GM18511 (cell line): ENCODE measurements around the gene ISOC2.
A peak's percentile ranks its signal among the peaks of the same experiment; 100 is the strongest.
"Not testable (repeated sequence)": the region's sequence is repeated elsewhere in the genome, so short reads cannot be mapped to it uniquely, and the experiment has no call there.

Source experiments
- ATAC-seq: cut with Tn5 transposase; IDR thresholded peaks from one replicate; pipeline ENCODE4 v1.9.1; 2021; ENCODE audit warnings: mild to moderate bottlenecking, moderate library complexity; ENCODE audit not compliant: unreplicated experiment

ISOC2 gene

DNA sequence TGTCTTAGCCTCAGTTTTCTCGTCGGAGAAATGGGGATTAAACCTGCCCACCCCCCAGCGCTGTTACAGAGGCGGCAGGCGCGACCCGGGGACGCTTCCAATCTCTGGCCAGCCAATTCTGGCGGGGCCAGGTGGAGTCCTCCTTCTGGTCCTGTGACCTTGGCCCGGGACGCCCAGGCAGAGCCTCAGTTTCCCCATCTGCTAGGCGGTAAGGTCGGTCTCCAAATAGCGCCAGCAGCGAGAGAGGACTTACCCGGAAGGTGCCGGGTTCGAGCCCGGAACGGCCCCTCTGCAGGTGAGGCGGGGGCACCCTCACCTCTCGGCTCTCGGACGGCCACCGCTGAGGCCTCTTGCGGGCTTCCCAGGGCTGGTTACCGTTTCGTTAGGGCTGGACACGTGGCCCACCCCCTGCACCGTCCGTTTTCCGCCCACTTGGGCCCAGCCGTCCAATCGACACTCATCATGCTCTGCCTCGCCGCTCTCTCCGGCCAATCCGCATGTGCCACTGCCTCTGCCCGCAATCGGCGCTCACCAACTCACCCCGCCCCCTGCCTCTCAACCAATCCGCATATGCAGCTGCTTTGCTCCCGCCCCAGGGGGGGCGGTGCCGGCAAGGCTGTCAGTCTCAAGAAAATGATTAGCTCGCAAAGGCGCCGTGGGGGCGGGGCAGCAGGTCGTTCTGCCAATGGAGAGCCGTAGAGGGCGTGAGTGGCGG lies at the start of gene ISOC2:
TSS of gene ISOC2 (minus strand) at position 384 of the 715 bp plus-strand sequence. CDS start 5,156 bp downstream, outside the sequence.
- peak; percentile 97 for ATAC-seq

DNA sequence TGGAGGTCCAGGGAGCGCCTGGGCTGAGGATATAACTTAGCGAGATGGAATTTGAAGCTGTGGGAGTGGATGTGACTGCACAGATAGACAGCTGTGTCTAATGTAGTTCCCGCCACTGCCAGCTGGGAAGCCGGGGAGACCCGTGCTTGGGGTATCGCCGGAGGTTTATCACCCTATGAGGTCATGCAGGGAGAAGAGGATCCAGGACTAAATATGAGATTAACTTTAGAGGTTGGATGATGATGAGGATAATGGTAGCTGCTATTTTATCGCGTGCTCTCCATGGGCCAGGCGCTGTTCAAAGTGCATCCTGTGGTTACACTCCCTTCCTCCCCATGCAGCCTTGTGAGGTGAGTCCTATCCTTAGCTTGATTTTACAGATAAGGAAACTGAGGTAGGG lies 46.7 kb upstream of the ISOC2 start:
- no peak for ATAC-seq

DNA sequence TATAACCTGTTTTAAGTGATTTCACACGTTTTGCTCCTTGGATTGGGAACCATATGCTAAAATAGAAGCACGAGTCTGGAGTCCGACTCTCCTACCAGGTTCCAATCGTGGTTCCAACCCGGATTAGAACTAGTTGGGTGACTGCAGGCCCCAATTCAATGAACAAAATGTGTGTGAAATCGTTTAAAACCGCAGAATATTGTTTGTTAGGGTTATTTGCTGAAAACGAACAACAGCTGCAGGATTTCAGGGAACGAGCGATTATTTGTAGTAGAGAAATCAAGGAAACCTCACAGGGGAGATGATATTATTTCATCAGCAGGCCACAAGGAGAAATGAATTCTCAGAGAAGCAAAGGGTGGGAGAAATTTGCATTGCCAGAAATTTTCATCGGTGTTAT lies 43.5 kb upstream of the ISOC2 start:
- ATAC-seq = no peak

DNA sequence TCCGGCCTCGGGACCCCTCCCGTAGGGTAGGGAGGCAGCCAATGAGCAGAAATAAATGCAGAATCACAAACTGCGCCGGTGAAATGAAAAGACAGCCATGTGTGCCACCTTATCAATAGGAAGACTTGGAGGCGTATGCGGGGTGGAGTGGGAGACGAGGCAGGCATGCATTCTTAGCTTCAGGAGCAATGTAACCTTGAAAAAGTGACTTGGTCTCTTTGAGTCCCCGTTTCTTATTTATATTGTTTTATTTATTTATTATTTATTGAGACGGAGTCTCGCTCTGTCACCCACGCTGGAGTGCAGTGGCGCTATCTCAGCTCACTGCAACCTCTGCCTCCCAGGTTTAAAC lies 42.8 kb upstream of the ISOC2 start:
- ATAC-seq = no peak

DNA sequence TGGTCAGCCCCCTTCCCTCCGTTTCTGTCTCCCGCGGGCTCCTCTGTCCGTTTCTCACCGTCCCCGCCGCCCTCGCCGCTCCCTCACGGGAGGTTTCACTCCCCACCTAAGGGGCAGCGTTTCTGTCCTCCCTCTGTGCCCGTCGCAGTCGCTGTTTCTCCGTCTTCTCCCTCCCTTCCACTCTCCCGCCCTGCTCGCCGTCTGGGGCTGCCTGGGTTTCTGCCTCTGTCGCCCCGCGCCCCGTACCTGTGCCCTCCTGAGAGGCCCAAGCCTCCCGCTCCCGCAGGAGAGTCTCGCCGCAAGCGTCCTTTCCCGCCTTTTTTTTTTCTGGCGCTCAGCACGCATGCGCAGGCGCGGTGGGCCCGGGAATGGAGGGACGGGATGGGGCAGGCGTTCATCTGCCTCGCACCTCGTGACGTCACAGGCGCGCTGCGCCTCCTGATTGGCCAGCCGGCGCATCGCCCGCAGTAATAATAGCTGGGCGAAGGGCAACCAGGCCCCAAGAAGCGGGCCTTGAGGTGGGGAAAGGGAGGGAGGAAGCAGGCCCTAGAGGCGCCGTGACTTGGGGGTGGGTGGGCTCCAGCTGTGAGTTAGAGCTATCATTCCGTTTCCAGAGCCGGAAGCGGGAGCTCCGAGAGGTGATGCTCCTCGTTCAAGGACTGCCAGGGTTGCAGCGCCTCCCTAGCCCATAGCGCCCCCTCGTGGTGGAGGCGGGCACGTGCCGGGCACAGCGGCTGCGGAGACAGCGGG lies 42.2 kb upstream of the ISOC2 start:
- ATAC-seq = peak; percentile 96

DNA sequence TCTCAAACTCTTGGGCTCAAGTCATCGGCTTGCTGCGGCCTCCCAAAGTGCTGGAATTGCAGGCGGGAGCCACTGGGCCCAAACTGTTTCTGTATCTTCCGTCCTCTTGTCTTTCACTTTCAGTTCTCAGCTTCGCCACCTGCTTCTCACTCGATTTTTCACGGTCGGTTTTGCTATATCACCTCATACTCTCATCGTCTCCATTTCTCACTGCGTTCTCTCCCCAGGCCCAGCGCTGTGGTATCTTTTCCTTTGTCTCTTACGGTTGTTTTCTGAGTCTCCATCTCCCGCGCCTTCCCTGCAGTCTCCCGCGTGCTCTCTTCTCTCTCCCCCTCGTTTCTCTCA lies 41.7 kb upstream of the ISOC2 start:
- ATAC-seq = no peak

GRCh38 chr19:55502197-55502952 lies 40.9 kb upstream of the ISOC2 start:
- ATAC-seq = no peak

GRCh38 chr19:55500368-55500952 lies 39.0 kb upstream of the ISOC2 start:
- no peak for ATAC-seq

- no peak for ATAC-seq
Measured at GRCh38 chr19:55498246-55498840, 36.9 kb upstream of the ISOC2 start.

- no peak for ATAC-seq
Measured at GRCh38 chr19:55497763-55498162, 36.3 kb upstream of the ISOC2 start.

DNA sequence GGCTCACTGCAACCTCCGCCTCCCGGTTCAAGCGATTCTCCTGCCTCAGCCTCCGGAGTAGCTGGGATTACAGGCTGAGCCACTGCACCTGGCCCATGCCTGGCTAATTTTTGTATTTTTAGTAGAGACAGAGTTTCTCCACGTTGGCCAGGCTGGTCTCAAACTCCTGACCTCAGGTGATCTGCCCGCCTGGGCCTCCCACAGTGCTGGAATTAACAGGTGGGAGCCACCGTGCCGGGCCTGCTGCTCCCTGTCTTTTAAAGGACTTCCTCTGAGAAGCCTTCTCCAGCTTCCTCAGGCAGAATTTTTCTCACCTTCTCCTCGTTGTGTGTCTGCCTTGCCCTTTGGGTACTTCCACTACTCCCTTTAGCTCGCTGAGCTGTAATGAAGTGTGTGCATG lies 35.4 kb upstream of the ISOC2 start:
- not testable (repeated sequence) for ATAC-seq

GRCh38 chr19:55495646-55496349 lies 34.4 kb upstream of the ISOC2 start:
- ATAC-seq = no peak

- ATAC-seq = no peak
Measured at GRCh38 chr19:55494172-55494761, 32.8 kb upstream of the ISOC2 start.

GRCh38 chr19:55493645-55494171 lies 32.3 kb upstream of the ISOC2 start:
- no peak for ATAC-seq

- no peak for ATAC-seq
Measured at GRCh38 chr19:55493052-55493644, 31.7 kb upstream of the ISOC2 start.

DNA sequence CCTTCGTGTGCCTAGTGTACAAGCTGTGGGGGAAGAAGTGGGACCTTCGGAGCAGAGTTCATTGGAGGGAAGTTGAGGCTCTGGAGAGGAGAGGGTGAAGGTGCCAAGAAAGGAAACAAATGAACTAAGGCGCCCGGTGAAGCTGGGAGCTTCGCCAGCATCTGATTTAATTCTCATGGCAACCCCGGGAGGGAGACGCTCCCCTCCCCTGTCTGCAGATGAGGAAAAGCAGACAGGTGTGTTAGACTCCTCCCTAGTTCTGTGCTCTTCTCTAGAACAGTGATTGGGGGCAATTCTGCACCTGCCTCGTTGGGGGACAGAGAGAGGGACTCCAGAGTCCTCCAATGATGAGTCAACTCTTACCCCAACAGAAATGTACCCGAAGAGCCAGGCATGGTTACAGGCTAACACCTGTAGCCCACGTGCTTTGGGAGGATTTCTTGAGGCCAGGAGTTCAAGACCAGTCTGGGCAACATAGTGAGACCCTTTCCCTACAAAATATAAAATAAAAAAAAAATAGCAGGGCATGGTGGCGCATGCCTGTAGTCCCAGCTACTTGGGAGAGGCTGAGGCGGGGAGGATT lies 31.0 kb upstream of the ISOC2 start:
- no peak for ATAC-seq

- no peak for ATAC-seq
Measured at GRCh38 chr19:55491546-55492360, 30.3 kb upstream of the ISOC2 start.
